Spleen (tissue), 7 donors: Measurements from ENCODE around the gene TMEM121B.

Experiments used
- CTCF ChIP-seq, 11 experiments: fragments of 200-600 bp in 7 of 11; fragments of 450-650 bp in 4 of 11; sonication (generic) in 4 of 11; IDR thresholded peaks in 8 of 11; conservative IDR thresholded peaks in 3 of 11; 1 replicate in 7 of 11; 2 replicates in 4 of 11; pipeline versions ENCODE4 v1.4.0 to v1.8.0; 2016 to 2021; ENCODE audit warnings: antibody characterized with exemption in 11 of 11, inconsistent platforms in 4 of 11, mild to moderate bottlenecking in 1 of 11
- POLR2A ChIP-seq, 3 donors: fragments of 450-650 bp; IDR thresholded peaks; one replicate each; pipeline ENCODE4 v1.5.1; 2017; ENCODE audit warnings: antibody characterized with exemption in 3 of 3, mild to moderate bottlenecking in 1 of 3
- POLR2AphosphoS5 ChIP-seq, 3 donors: sonication (generic); formaldehyde crosslinking; IDR thresholded peaks; one replicate each; pipeline ENCODE4 v1.5.1; 2017; ENCODE audit warnings: antibody characterized with exemption in 3 of 3
- donor health status: DM: no; HTN: no; CAD: no; lungs with moderate emphysema.
- donor health status: DM: no; HTN: no; CAD: no.
- donor health status: DM: no; HTN: no; CAD: no.

- TF ChIP-seq CTCF (IDR thresholded peaks at IDR 0.05 in 8 of 11, conservative IDR thresholded peaks at IDR 0.05 in 3 of 11) (no peak), POLR2AphosphoS5 (IDR thresholded peaks at IDR 0.05) (no peak), POLR2A (IDR thresholded peaks at IDR 0.05) (no peak)
Observed at GRCh38 chr22:17077255-17077654, 43.9 kb downstream of the TMEM121B start.
